Small intestine (tissue), 7 donors: Measurements from ENCODE around the gene B4GALT1. TPM values are rescaled to one million over a fixed set of nuclear protein-coding genes. Genes with fewer than 3 reads are reported as not detected.
"Not testable (repeated sequence)": the region's sequence is repeated elsewhere in the genome, so short reads cannot be mapped to it uniquely, and the experiment has no call there.

Source experiments
- DNase-seq, 2 donors: peaks; one replicate each; pipeline versions ENCODE4 v3.0.0 to v3.0.0-alpha.2; 2013
- FAIRE-seq: peaks from 2 replicates; lab custom pipeline; 2012; peaks lifted over from hg19 to GRCh38; lab: Jason Lieb, UNC
- H3K27ac ChIP-seq, 3 donors: one replicate each; pipeline ENCODE4 v1.5.1; 2013; ENCODE audit warnings: low read length in 2 of 3, mild to moderate bottlenecking in 2 of 3, control low read depth in 1 of 3, inconsistent platforms in 1 of 3, low read depth in 1 of 3, moderate library complexity in 1 of 3
- H3K27me3 ChIP-seq, 3 donors: one replicate each; pipeline ENCODE4 v1.6.1; 2013; ENCODE audit warnings: low read length in 3 of 3, inconsistent platforms in 1 of 3; ENCODE audit not compliant: control insufficient read depth in 3 of 3, insufficient read depth in 3 of 3
- H3K36me3 ChIP-seq, 3 donors: one replicate each; pipeline ENCODE4 v1.6.1; 2013; ENCODE audit warnings: low read length in 3 of 3, inconsistent platforms in 1 of 3, low read depth in 1 of 3, mild to moderate bottlenecking in 1 of 3, moderate library complexity in 1 of 3; ENCODE audit not compliant: control insufficient read depth in 3 of 3, insufficient read depth in 2 of 3
- H3K4me1 ChIP-seq, 3 donors: one replicate each; pipeline ENCODE4 v1.6.1; 2013; ENCODE audit warnings: low read length in 2 of 3, inconsistent platforms in 1 of 3, low read depth in 1 of 3, mild to moderate bottlenecking in 1 of 3, moderate library complexity in 1 of 3; ENCODE audit not compliant: control insufficient read depth in 3 of 3, insufficient read depth in 2 of 3
- H3K4me3 ChIP-seq, 3 donors: one replicate each; pipeline ENCODE4 v1.5.1; 2013; ENCODE audit warnings: low read length in 3 of 3, control low read depth in 1 of 3, inconsistent platforms in 1 of 3, low read depth in 1 of 3, mild to moderate bottlenecking in 1 of 3, moderate library complexity in 1 of 3
- H3K9me3 ChIP-seq, 2 donors: one replicate each; pipeline ENCODE4 v1.6.1; 2013; ENCODE audit warnings: low read depth in 1 of 2, low read length in 1 of 2; ENCODE audit not compliant: control insufficient read depth in 2 of 2, insufficient read depth in 1 of 2
- WGBS, 3 donors: extraction: QIAGEN DNeasy Blood & Tissue Kit; methylation state at CpG; one replicate each; pipeline ENCODE4 v1.1.7; 2013; 5-methylcytosine and 5-hydroxymethylcytosine counted together
- polyA plus RNA-seq, 4 donors: library from polyadenylated mRNA; stranded (reverse) in 3 of 4; unstranded in 1 of 4; fragments of 200-250 nt in 3 of 4; fragments of 120-200 nt in 1 of 4; gene quantifications; one replicate each; pipeline versions ENCODE4 v1.2.1 to v1.2.3, GENCODE V29; 2013
- donor health status: healthy with polysubstance abuse.
- donor health status: control.
- donor health status: control.
- donor health status: Bipolar disorder and iron deficiency.
- donor health status: healthy.

Gene B4GALT1
- polyA plus RNA-seq, 4 donors, result 11.9 to 114 (median 32.2) TPM

DNA sequence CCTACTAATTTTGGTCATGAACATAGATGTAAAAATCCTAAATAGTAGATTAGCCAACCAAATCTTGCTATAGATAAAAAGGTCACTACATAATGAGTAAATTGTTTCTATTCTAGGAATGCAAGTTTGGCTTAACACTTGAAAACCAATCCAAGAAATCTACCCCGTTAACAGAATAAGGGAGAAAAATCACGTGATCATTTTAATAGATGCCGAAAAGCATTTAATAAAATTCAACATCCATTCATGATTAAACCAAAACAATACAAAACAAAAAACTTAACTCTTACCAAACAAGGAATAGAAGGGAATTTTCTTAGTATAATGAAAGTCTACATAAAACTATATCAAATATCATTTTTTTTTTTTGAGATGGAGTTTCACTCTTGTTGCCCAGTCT is 69.9 kb downstream of the B4GALT1 start:
- FAIRE-seq, result no peak

DNA sequence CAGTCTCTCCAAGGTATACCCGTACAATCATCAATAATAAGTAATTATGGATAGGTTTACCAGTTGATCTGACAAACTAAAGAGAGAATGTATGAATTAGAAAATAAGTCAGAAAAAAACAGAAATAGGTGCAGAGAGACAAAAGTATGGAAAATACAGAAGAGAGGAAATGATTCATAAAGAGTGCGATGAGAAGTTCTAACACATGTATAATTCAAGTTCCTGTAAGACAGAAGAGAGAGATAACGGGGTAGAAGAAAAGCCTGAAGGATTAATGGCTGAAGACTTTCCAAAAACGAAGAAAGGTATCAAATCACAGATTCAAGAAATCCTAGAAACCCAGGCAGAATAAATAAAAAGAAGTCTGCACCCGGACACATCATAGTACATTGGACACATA is 74.5 kb downstream of the B4GALT1 start:
- no peaks in the 10 kb centered on the region for H3K4me1 ChIP-seq
- no peaks in the 10 kb centered on the region for H3K9me3 ChIP-seq
- no peak overlapping the region for H3K27ac ChIP-seq
- no peaks in the 10 kb centered on the region for H3K27me3 ChIP-seq
- DNase-seq, result no peak
- WGBS, 3 donors, result 70 to 81% (median 75%) methylated on average over 5 of the region's 5 CpGs
- FAIRE-seq, result no peak
- no peaks in the 10 kb centered on the region for H3K36me3 ChIP-seq
- H3K4me3 ChIP-seq, result no peak overlapping the region

More for the DNA sequence above, 69.9 kb downstream of the B4GALT1 start:
- Histone ChIP-seq H3K4me3 (no peak overlapping the region), H3K36me3 (no peaks in the 10 kb centered on the region), H3K27me3 (no peaks in the 10 kb centered on the region), H3K9me3 (no peaks in the 10 kb centered on the region), H3K27ac (no peak overlapping the region), H3K4me1 (no peaks in the 10 kb centered on the region)
- WGBS, 3 donors, result 72 to 95% (median 86%) methylated on average over 3 of the region's 3 CpGs
- no peak for DNase-seq

DNA sequence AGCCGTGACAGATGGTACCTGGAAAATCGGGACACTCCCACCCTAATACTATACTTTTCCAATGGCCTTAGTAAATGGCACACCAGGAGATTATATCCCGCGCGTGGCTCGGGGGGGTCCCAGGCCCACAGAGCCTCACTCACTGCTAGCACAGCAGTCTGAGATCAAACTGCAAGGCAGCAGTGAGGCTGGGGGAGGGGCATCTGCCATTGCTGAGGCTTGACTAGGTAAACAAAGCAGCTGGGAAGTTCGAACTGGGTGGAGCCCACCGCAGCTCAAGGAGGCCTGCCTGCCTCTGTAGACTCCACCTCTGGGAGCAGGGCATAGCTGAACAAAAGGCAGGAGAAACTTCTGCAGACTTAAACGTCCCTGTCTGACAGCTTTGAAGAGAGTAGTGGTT is 81.5 kb downstream of the B4GALT1 start:
- H3K36me3 ChIP-seq, FAIRE-seq, H3K9me3 ChIP-seq, DNase-seq, H3K27me3 ChIP-seq, H3K4me1 ChIP-seq, H3K27ac ChIP-seq, H3K4me3 ChIP-seq: not testable (repeated sequence)
- WGBS, 3 donors, result 77 to 86% (median 82%) methylated on average over 9 of the region's 9 CpGs

DNA sequence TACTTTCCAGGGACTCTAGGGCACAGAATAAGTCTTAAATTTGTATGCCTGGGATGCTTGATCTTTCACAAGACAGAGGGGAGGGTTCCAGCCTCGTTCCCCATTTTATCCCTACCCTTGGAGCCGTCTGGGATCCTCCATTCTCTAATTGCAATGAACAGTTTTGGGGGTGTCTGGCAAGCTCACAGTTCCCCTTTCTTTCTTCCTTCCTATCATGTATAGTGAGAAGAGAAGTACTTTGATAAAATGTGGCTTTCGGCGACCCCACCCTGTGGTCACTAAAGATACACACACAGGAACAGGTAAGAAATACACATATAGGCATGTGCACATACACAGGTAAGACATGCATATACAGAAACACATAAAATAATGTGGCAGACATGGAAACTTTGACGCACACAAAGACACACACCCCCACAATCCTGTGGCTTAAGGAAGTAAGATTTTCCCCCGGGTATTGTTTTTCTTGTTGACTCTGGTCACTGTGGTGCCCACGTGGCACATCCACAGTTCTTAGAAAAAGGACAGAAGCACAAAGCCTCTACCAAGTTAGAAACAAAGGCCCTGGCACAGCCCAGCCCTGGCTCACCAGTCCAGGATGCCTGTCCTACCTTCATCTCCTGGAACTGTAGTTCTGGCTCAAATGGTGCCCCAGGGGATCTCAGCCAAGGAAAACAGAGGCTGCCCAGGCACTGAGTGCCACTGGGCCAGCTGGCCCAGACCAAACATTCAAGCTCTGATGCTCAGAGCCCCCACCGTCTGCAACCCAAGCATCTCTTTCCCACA is 84.4 kb downstream of the B4GALT1 start:
- Histone ChIP-seq H3K36me3 (no peaks in the 10 kb centered on the region), H3K9me3 (peaks cover 0 to 6% of the 10 kb centered on the region in 2 donors), H3K27ac (no peak overlapping the region), H3K27me3 (no peaks in the 10 kb centered on the region), H3K4me1 (peaks cover 0 to 3% (median 0%) of the 10 kb centered on the region in 3 donors), H3K4me3 (no peak overlapping the region)
- no peak for DNase-seq
- WGBS, 3 donors, result 64 to 68% (median 65%) methylated on average over 8 of the region's 8 CpGs
- FAIRE-seq, result no peak

GRCh38 chr9:33082128-33082527 is 85.0 kb downstream of the B4GALT1 start:
- Histone ChIP-seq H3K27ac (no peak overlapping the region), H3K4me1 (peaks cover 0 to 3% (median 0%) of the 10 kb centered on the region in 3 donors), H3K36me3 (no peaks in the 10 kb centered on the region), H3K27me3 (no peaks in the 10 kb centered on the region), H3K4me3 (no peak overlapping the region), H3K9me3 (peaks cover 0 to 6% of the 10 kb centered on the region in 2 donors)
- 62 to 73% (median 69%) methylated on average over 5 of the region's 5 CpGs for WGBS, 3 donors
- DNase-seq (no peak), FAIRE-seq (no peak)

- 13 to 17% (median 15%) methylated on average over 9 of the region's 9 CpGs for WGBS, 3 donors
- Histone ChIP-seq H3K4me1 (peaks cover 0 to 3% (median 0%) of the 10 kb centered on the region in 3 donors), H3K27ac (no peak overlapping the region), H3K9me3 (peaks cover 0 to 6% of the 10 kb centered on the region in 2 donors), H3K27me3 (no peaks in the 10 kb centered on the region), H3K36me3 (no peaks in the 10 kb centered on the region), H3K4me3 (no peak overlapping the region)
- peak; percentile 82 to 87 for DNase-seq
- FAIRE-seq, result no peak
These were observed 85.8 kb downstream of the B4GALT1 start for GRCh38 chr9:33081128-33081851.

- H3K4me1 ChIP-seq, result peaks cover 0 to 7% (median 0%) of the 10 kb centered on the region in 3 donors
- WGBS, 3 donors, result 54 to 66% (median 56%) methylated on average over 6 of the region's 6 CpGs
- H3K27me3 ChIP-seq, result no peaks in the 10 kb centered on the region
- no peak overlapping the region for H3K27ac ChIP-seq
- H3K9me3 ChIP-seq, result peaks cover 0 to 4% of the 10 kb centered on the region in 2 donors
- FAIRE-seq, result no peak
- no peaks in the 10 kb centered on the region for H3K36me3 ChIP-seq
- DNase-seq, result no peak
- H3K4me3 ChIP-seq, result no peak overlapping the region
These were observed 86.6 kb downstream of the B4GALT1 start for GRCh38 chr9:33080534-33080933.

GRCh38 chr9:33076046-33077004 is 90.8 kb downstream of the B4GALT1 start, which contains the start of gene SMU1:
Gene SMU1, minus strand, starts transcription at chr9:33076674. Its CDS starts 66 bp downstream, at chr9:33076608.
- DNase-seq (peak; percentile 98), FAIRE-seq (no peak)
- no peaks in the 10 kb centered on the region for H3K9me3 ChIP-seq
- peaks cover 6 to 25% (median 6%) of the 10 kb centered on the region in 3 donors for H3K36me3 ChIP-seq
- 0% methylated on average over 53 of the region's 53 CpGs for WGBS, 3 donors
- no peaks in the 10 kb centered on the region for H3K27me3 ChIP-seq
- H3K4me3 ChIP-seq, result peak within 1 kb of the TSS; percentile 46 to 77 (median 72)
- peak within 1 kb of the TSS; percentile 87 to 95 (median 91) for H3K27ac ChIP-seq
- peaks cover 0 to 15% (median 0%) of the 10 kb centered on the region in 3 donors for H3K4me1 ChIP-seq
